ENCODE results near the gene IL26.

GRCh38 chr12:68252077-68252476 lies 26.5 kb upstream of the IL26 start:
- no peak for TF ChIP-seq CTCF (IDR thresholded peaks at IDR 0.05)
- no peak for TF ChIP-seq POLR2A (IDR thresholded peaks at IDR 0.05; ENCODE audit: low read depth)
- no peak for TF ChIP-seq POLR2AphosphoS5 (IDR thresholded peaks at IDR 0.05)

Measured in esophagus muscularis mucosa (tissue), 3 donors.